Left ventricle myocardium inferior (tissue), 1 donor: ENCODE measurements around the gene RAB35. TPM values are rescaled to one million over a fixed set of nuclear protein-coding genes. Genes with fewer than 3 reads are reported as not detected.

Experiments used
- DNase-seq: peaks from one replicate; pipeline ENCODE4 v3.0.0-alpha.2; 2020
- H3K27ac ChIP-seq: fragments of 200-600 bp; replicated peaks from 2 replicates; pipeline ENCODE4 v1.8.0; 2021
- H3K27me3 ChIP-seq: fragments of 200-600 bp; 2 replicates; pipeline ENCODE4 v1.8.0; 2021; ENCODE audit warnings: low read depth
- H3K36me3 ChIP-seq: fragments of 200-600 bp; 2 replicates; pipeline ENCODE4 v1.8.0; 2021
- H3K4me1 ChIP-seq: fragments of 200-600 bp; 2 replicates; pipeline ENCODE4 v1.8.0; 2021
- H3K4me3 ChIP-seq: fragments of 200-600 bp; 2 replicates; pipeline ENCODE4 v1.8.0; 2021; ENCODE audit warnings: mild to moderate bottlenecking, moderate library complexity
- H3K9me3 ChIP-seq: fragments of 200-600 bp; replicated peaks from 2 replicates; pipeline ENCODE4 v1.8.0; 2021
- CTCF ChIP-seq: fragments of 200-600 bp; IDR thresholded peaks from 2 replicates; pipeline ENCODE4 v1.8.0; 2021; ENCODE audit warnings: antibody characterized with exemption, mild to moderate bottlenecking, borderline replicate concordance
- intact Hi-C: fragments of 100-400 bp; cut with micrococcal nuclease; formaldehyde crosslinking; loops from one replicate; pipeline ENCODE4 v1.11.0; 2022
- total RNA-seq: library from RNA; stranded (reverse); fragmentation: NEBNext Ultra II Directional; extraction: Animal tissue kit (Norgen Biotek cat#: 25700); gene quantifications from one replicate; pipeline ENCODE4 v1.2.1, GENCODE V29; 2021
- donor health status: DM: no; HTN: yes; CAD: no; lungs with severe emphysema.

Gene RAB35
- total RNA-seq, 1 donor from 2014 or later = 21.9 TPM

GRCh38 chr12:120086801-120087621, 29.5 kb downstream of the RAB35 start:
- DNase-seq = peak; percentile 98
- H3K27ac ChIP-seq = peak overlapping the region; percentile 87
- intact Hi-C loops = no loop called here
- peaks cover 15% of the 10 kb centered on the region for H3K4me1 ChIP-seq
- no peaks in the 10 kb centered on the region for H3K36me3 ChIP-seq
- no peaks in the 10 kb centered on the region for H3K27me3 ChIP-seq
- H3K4me3 ChIP-seq = peak overlapping the region; percentile 69
- H3K9me3 ChIP-seq = no peaks in the 10 kb centered on the region
- TF ChIP-seq CTCF = peak; percentile 98

GRCh38 chr12:120085920-120086645, 30.5 kb downstream of the RAB35 start:
- intact Hi-C loops = no loop called here
- Histone ChIP-seq H3K36me3 (no peaks in the 10 kb centered on the region), H3K4me1 (peaks cover 15% of the 10 kb centered on the region), H3K9me3 (no peaks in the 10 kb centered on the region), H3K27ac (peak overlapping the region; percentile 87), H3K4me3 (peak overlapping the region; percentile 69), H3K27me3 (no peaks in the 10 kb centered on the region)
- DNase-seq = no peak
- no peak for TF ChIP-seq CTCF

GRCh38 chr12:120081641-120082040, 34.9 kb downstream of the RAB35 start:
- H3K4me3 ChIP-seq = no peak overlapping the region
- intact Hi-C loops = no loop called here
- H3K27ac ChIP-seq = no peak overlapping the region
- no peak for TF ChIP-seq CTCF
- peaks cover 10% of the 10 kb centered on the region for H3K4me1 ChIP-seq
- DNase-seq = no peak
- no peaks in the 10 kb centered on the region for H3K36me3 ChIP-seq
- no peaks in the 10 kb centered on the region for H3K27me3 ChIP-seq
- H3K9me3 ChIP-seq = no peaks in the 10 kb centered on the region

GRCh38 chr12:120079411-120080400, 36.8 kb downstream of the RAB35 start:
- intact Hi-C loops = no loop called here
- Histone ChIP-seq H3K27ac (peak overlapping the region; percentile 3), H3K9me3 (no peaks in the 10 kb centered on the region), H3K27me3 (peaks cover 11% of the 10 kb centered on the region), H3K4me3 (no peak overlapping the region), H3K36me3 (no peaks in the 10 kb centered on the region), H3K4me1 (peaks cover 5% of the 10 kb centered on the region)
- no peak for TF ChIP-seq CTCF
- DNase-seq = no peak

- Histone ChIP-seq H3K27me3 (peaks cover 17% of the 10 kb centered on the region), H3K4me1 (peaks cover 5% of the 10 kb centered on the region), H3K4me3 (no peak overlapping the region), H3K27ac (peak overlapping the region; percentile 3), H3K36me3 (no peaks in the 10 kb centered on the region), H3K9me3 (no peaks in the 10 kb centered on the region)
- intact Hi-C loops = no loop called here
- TF ChIP-seq CTCF = no peak
- no peak for DNase-seq
Observed at GRCh38 chr12:120078868-120079267, 37.7 kb downstream of the RAB35 start.
